GM19467 (cell line): ENCODE results near the gene ZBTB21.

Experiments used
- ATAC-seq: cut with Tn5 transposase; IDR thresholded peaks from one replicate; pipeline ENCODE4 v1.9.1; 2021; ENCODE audit warnings: mild to moderate bottlenecking, moderate library complexity; ENCODE audit not compliant: unreplicated experiment

ZBTB21 gene

DNA sequence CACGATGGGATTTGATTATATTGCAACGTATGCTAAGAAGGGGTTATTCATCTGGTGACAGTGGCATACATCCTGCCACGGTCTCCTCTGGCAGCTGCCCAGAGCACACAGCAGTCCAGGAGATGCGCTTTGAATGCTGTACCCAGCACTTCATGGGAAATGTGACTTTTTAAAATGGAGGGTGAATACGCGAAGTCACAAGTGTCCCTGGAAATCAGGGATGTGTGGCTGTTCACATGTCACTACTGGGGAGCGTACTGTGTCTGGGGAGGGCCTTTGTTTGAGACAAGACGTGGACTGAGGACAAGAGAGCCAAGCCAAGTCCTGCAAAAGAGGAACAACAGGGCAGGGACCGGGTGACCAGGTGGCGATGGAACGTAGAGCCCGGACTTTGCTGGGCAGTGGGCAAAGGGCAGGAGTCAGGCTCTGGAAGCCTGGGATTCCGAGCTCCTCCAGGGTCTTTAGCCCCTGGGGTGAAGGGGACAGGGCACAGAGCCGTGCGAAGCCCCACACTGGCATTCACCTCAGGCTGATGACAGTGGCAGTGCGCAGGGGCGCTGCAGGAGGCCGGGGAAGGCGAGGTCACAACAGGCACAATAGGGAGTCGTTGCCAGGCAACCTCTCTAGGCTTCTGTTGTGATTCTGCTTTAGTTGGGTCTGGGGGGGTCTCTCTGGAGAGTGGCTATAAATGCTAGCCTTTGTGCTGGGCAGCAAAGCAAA, 11.4 kb upstream of the ZBTB21 start:
- ATAC-seq, result no peak

- ATAC-seq, result no peak
Measured at GRCh38 chr21:42019706-42020105, 9.5 kb upstream of the ZBTB21 start.

- ATAC-seq, result no peak
Measured at GRCh38 chr21:42019101-42019605, 9.0 kb upstream of the ZBTB21 start.

DNA sequence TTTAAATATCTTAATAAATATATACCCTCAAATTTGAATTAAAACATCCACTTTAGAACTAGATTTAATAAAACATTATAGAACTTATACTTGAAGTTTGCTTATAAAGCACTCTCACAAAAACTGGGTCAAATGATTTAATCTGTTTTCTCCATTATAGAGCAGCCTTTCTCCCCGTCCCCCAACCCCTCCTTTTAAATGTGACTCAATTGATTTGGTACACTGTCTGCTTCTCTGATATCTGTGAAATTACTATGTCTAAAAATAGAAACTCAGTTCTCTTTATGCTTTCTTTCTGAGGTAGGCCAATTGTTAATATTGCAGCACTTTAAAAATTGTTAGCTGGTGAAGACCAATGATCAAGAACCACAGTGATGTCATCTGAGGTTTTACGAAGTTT, 6.9 kb upstream of the ZBTB21 start:
- no peak for ATAC-seq

DNA sequence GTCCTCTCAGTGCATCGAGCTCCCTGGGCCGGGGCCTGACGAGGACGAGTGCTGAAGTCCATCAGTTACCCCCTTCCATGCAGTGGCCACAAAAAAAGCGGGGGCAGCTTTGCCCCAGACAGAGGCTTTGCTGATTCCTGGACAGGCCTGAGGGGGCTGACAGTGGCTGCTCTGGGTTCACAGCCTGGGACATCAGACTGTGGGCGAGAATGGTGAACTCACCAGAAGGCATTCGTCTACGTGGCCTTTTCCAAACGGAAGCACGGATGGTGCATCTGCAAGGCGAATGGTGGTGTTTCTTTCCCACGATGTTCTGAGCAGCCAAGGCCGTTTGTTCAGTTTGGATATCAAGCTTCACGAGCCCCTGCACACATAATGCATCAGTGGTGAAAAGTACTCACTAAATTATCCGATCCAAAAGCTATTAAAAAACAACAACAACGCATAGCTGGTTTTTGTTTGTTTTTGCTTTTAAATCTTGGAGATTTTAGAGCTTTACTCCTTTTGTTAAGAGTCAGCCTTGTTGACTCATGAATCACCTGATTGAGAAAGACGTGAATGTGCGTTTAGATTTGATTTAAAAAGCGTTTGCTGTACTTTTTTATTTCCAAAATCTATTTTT, 6.3 kb upstream of the ZBTB21 start:
- no peak for ATAC-seq

DNA sequence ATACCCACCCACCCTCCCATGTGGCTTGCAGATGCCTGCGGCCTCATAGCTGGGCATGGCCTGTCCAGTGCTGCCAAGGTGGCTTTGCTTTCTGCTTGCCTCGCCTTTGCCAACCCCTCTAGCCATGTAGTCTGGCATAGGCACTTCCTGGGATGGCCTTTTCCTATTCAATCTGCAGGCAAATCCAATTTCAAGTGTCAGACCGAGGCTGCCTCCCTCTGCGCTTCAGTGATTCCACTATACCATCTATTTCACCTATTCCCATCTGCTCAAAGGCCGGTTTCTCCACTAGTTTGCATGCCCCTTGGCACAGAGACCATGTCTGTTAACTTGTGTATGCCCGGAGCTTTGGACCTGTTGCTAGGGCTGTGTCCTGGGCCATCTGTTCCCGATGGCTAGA, 3.8 kb upstream of the ZBTB21 start:
- no peak for ATAC-seq

DNA sequence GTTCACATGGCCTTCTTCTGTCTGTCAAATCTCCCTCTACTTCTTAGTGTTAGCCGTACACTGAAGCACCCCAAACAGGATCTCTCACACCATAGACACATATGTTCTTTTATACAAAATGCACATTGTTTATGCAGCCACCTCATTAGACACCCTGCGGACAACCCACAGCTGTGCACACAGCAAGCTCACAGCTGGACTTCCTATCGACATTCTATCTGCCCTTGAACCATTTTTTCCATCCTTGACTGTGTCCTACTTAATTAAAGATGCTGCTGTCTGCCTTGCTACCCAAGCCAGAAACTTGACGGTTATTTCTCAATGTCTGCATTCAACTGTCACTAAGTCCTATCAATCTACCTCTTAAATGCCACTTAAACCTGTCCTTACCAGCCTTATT, 3.2 kb upstream of the ZBTB21 start:
- ATAC-seq, result no peak

DNA sequence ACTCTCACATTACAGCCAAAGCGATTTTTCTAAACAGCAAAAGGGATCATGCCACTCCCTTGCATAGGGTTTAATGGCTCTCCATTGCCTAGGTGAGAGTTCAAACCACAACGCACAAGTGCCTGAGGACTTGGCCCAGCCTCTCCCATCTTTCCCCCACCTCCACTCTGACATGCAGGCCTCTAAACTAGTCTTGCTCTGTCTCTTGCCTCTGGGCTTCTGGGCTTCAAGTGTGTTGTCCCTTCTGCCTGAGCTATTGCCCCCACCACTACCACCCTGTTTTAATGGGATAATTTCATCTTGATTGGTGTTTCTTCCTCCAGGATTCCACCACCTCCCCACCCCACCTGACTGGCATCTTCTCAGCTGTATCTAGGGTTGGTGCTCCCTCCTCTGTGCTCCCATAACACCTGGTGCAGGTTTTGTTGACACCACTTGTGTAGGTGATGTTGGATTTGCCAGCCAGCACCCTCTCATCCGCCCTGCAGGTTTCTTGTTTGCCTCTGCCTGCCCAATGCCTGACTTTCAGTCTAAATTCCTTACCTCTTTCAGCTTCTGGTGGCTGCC, 2.7 kb upstream of the ZBTB21 start:
- ATAC-seq, result no peak

- ATAC-seq, result no peak
Measured at GRCh38 chr21:42012344-42012743, 2.2 kb upstream of the ZBTB21 start.

GRCh38 chr21:42010507-42011495, 641 bp upstream of the ZBTB21 start:
- ATAC-seq, result peak; percentile 11

DNA sequence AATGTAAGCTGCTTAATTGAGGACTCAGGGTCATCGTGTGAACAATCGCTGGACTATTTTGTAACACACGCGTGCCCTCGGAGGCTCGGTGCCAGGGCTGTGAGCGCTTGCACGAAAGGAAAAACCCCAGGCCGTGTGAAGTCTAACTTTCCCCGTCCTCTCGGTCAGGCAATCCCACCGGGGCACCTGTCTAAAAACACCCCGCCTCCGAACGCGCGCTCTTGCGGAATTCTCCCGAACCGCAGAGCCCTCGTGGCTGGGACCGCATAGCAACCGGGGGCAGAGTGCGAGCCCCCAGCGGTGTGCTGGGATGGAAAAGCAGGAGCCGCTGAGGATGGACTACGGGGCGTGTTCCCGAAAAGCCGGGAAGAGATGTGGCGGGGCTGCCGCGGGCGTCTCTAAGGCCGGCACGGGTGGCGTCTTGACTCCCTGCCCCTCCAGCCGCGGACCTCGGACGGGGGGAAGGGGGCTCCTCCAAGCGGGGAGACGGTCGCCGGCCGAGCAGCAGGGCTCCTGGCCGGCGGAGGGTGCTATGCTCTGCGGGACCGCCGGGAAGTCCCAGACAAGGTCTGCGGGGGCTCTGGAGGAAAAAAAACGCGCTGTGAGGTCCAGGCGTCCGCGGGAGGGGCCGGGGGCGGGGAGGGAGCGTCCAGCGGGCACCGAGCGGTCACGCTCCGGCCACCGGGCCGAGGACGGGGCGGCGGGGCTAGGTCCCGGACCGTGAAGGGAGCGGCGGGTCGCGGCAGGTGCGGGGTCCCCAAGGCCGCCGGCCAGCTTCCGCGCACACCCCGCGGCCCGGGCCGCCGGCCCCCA, 936 bp downstream of the ZBTB21 start:
- peak; percentile 27 for ATAC-seq

DNA sequence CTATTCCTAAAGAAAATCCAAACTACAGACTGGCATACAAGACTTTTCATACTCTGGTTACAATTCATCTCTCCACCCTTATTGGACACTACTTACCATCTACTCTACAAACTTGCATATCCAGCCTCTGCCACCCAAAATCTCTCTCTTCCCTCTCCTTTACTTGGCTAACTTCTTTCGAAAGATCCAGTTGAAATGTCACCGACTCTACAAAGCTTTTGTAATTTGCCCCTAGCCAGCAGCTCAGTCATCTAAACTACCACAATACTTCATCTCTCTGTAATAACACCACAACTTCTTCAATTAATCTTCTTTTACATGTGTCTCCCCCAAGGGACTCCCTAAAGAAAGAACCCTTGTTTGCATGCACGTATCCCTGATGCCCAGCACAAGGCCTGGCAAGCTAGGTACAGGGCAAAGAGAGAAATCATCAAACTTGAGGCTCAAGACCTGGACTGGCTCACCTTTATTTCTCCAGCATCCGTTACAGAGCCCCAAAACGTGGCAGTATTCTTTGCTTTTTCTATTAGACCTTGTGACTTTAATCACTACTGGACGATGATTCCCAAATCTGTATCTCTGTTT, 2.7 kb downstream of the ZBTB21 start:
- no peak for ATAC-seq

DNA sequence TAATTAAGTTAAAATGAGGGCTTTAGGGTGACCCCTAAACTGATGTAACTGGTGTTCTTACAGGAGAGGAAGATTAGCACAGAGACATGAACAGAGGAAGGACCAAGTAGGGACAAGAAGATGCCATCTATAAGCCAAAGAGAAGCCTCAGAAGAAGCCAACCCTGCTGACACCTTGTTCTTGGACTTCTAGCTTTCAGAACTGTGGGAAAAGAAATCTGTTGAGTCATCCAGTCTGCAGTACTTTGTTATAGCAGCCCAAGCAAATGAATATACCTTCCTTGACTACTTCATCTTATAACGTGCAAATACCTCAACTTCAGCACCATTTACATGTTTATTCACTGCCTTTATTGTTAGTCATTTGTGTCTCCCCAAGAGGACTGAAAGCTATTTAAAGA, 3.4 kb downstream of the ZBTB21 start:
- ATAC-seq, result no peak

GRCh38 chr21:42004406-42005199, 5.6 kb downstream of the ZBTB21 start:
- ATAC-seq, result no peak

GRCh38 chr21:42003051-42003461, 7.1 kb downstream of the ZBTB21 start:
- no peak for ATAC-seq

- peak; percentile 69 for ATAC-seq
Measured at GRCh38 chr21:42002421-42002958, 7.7 kb downstream of the ZBTB21 start.

GRCh38 chr21:42001781-42002180, 8.4 kb downstream of the ZBTB21 start:
- no peak for ATAC-seq

- ATAC-seq, result no peak
Measured at GRCh38 chr21:42000908-42001307, 9.3 kb downstream of the ZBTB21 start.

DNA sequence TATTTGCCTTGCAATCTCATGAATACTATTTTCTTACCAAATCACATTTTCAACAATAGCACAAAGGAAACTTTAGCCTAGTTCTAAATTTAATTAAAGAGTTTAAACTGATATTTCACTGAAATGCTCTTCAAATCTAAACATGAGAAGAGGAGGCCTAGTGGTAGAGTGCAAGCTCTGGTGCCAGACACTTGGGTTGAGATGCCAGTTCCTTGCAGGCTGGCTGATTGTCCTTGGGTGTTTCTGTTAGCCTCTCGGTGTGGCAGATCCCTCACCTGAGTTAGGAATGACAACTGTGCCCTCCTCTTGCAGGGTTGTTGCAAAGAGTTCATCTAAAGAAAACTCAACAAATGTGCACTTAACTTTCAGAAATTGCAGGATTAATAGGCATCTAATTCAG, 12.5 kb downstream of the ZBTB21 start:
- ATAC-seq, result no peak
